Right atrium auricular region (tissue), 2 donors: ENCODE data around the gene ST7. TPM values are rescaled to one million over a fixed set of nuclear protein-coding genes. Genes with fewer than 3 reads are reported as not detected.
"Not testable (repeated sequence)": the region's sequence is repeated elsewhere in the genome, so short reads cannot be mapped to it uniquely, and the experiment has no call there.

ENCODE experiments used
- DNase-seq: peaks from one replicate; pipeline ENCODE4 v3.0.0-alpha.2; 2019; ENCODE audit warnings: low spot score
- H3K27ac ChIP-seq, 2 donors: fragments of 200-600 bp; sonication (generic); 1 replicate in 1 of 2; 2 replicates in 1 of 2; pipeline ENCODE4 v1.5.1; 2016 to 2019
- H3K27me3 ChIP-seq, 2 donors: fragments of 200-600 bp; sonication (generic); one replicate each; pipeline versions ENCODE4 v1.5.1 to v1.6.0; 2017 to 2019
- H3K36me3 ChIP-seq: fragments of 200-600 bp; sonication (generic); one replicate; pipeline ENCODE4 v1.5.1; 2016
- H3K4me1 ChIP-seq, 2 donors: fragments of 200-600 bp; sonication (generic); one replicate each; pipeline versions ENCODE4 v1.5.1 to v1.6.0; 2017 to 2019
- H3K4me3 ChIP-seq, 2 donors: fragments of 200-600 bp; sonication (generic); 1 replicate in 1 of 2; 2 replicates in 1 of 2; pipeline ENCODE4 v1.5.1; 2017 to 2019; ENCODE audit warnings: mild to moderate bottlenecking in 1 of 2, moderate library complexity in 1 of 2
- H3K9me3 ChIP-seq, 2 donors: fragments of 200-600 bp; sonication (generic); one replicate each; pipeline ENCODE4 v1.5.1; 2019
- total RNA-seq, 2 donors: library from RNA; depleted of rRNA; stranded (reverse); fragments of >200 nt; gene quantifications; one replicate each; pipeline ENCODE4 v1.1.0, GENCODE V29; 2016
- TF ChIP-seq, protein P1 (sequence below), 2 donors: fragments of 200-600 bp; sonication (generic); IDR thresholded peaks; one replicate each; pipeline ENCODE4 v1.5.1; 2019; ENCODE audit warnings: antibody characterized with exemption in 2 of 2

The ST7 gene
- total RNA-seq, 2 donors from 2014 or later, result 45.4 to 48.1 TPM

DNA sequence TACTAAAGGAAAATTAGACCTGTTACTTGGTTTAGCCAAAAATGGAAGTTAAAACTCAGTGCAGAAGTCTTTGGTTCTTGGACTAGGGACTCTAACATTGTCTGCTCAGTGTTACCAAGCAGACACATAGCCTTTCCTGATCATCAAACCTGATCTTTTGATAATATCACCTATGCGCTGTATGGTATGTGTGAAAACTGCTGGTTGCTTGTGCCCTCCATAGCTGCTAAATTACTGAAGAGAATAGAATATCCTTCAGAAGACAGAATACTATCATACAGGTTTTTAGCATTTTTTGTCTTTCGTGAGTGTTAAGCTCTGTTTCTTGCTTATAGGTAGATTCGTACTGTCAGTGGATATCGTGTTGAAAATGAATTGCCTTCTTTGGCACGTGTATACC, 68.7 kb downstream of the ST7 start:
- Histone ChIP-seq H3K27me3 (no peaks in the 10 kb centered on the region), H3K4me3 (no peak overlapping the region), H3K27ac (no peak overlapping the region), H3K36me3 (no peaks in the 10 kb centered on the region), H3K9me3 (no peaks in the 10 kb centered on the region), H3K4me1 (peaks cover 0 to 29% of the 10 kb centered on the region in 2 donors)
- DNase-seq, result no peak
- TF ChIP-seq, protein P1, sequence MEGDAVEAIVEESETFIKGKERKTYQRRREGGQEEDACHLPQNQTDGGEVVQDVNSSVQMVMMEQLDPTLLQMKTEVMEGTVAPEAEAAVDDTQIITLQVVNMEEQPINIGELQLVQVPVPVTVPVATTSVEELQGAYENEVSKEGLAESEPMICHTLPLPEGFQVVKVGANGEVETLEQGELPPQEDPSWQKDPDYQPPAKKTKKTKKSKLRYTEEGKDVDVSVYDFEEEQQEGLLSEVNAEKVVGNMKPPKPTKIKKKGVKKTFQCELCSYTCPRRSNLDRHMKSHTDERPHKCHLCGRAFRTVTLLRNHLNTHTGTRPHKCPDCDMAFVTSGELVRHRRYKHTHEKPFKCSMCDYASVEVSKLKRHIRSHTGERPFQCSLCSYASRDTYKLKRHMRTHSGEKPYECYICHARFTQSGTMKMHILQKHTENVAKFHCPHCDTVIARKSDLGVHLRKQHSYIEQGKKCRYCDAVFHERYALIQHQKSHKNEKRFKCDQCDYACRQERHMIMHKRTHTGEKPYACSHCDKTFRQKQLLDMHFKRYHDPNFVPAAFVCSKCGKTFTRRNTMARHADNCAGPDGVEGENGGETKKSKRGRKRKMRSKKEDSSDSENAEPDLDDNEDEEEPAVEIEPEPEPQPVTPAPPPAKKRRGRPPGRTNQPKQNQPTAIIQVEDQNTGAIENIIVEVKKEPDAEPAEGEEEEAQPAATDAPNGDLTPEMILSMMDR (IDR thresholded peaks at IDR 0.05), result no peak

DNA sequence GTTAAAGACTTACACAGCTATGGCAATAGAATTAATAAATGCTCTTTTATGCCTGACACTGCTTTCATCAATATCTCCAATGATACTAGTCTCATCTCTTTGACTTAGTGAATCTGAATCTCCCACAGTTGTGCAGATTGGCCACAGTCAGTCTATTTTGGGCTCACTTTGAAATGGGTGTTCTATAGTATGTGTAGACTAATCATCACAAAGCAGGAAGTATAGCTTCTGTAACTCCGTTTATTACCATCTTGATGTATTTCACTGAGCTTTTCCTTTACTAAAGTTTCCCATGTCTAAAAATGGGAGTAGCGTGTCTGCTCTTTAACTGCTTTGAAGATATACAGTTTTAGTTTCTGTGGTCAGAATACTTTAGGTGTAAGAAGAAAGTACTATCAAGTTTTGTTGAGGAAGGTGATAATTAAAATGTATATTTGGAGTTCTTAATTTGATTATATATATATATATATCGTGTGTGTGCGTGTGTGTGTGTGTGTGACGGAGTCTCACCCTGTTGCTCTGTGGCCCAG, 70.1 kb downstream of the ST7 start:
- H3K27ac ChIP-seq, result no peak overlapping the region
- no peaks in the 10 kb centered on the region for H3K27me3 ChIP-seq
- H3K4me3 ChIP-seq, result no peak overlapping the region
- TF ChIP-seq, protein P1 (IDR thresholded peaks at IDR 0.05), result no peak
- no peak for DNase-seq
- H3K9me3 ChIP-seq, result no peaks in the 10 kb centered on the region
- H3K36me3 ChIP-seq, result no peaks in the 10 kb centered on the region
- peaks cover 0 to 22% of the 10 kb centered on the region in 2 donors for H3K4me1 ChIP-seq

DNA sequence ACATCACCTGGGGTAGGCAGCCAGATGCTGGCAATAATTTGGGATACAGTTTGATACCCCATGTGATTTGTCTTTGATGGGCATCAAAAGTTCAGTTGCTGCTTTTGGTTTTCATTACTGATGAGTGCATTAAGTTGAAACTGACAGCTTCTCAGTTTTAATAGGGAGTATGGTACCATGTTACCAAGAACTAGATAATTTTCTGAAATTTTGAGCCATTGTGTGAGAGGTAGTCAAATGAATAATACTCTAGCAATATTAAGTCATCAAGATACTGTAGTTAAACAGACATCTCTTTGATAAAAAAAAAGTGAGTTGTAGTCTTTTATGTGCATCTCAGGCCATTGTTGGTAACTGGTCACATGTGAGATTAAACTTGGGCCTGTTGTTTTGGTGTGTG, 71.5 kb downstream of the ST7 start:
- Histone ChIP-seq H3K9me3 (peaks cover 0 to 8% of the 10 kb centered on the region in 2 donors), H3K4me1 (peaks cover 0 to 20% of the 10 kb centered on the region in 2 donors), H3K27me3 (no peaks in the 10 kb centered on the region), H3K36me3 (no peaks in the 10 kb centered on the region), H3K27ac (no peak overlapping the region), H3K4me3 (no peak overlapping the region)
- no peak for DNase-seq
- TF ChIP-seq, protein P1 (IDR thresholded peaks at IDR 0.05), result no peak

DNA sequence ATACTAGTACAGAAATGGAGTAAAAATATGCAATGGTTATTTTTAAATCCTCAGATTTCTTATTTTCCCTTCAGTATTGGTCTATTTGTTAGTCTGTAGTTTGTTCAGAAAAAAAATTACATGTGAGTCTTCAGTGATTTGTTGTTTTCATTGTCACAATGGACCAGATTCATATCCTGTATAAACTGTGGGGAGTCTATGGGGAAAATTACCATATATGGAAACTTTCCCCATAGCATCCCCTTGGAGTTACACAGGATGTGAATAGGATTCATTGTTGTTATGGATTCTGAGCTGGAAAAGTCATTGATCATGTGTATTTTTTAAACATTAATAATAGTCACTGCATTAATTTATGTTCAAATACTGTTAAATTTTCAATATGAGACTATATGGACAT, 72.6 kb downstream of the ST7 start:
- no peak overlapping the region for H3K4me3 ChIP-seq
- TF ChIP-seq, protein P1 (IDR thresholded peaks at IDR 0.05), result no peak
- H3K9me3 ChIP-seq, result peaks cover 0 to 18% of the 10 kb centered on the region in 2 donors
- peaks cover 0 to 9% of the 10 kb centered on the region in 2 donors for H3K4me1 ChIP-seq
- H3K36me3 ChIP-seq, result no peaks in the 10 kb centered on the region
- H3K27ac ChIP-seq, result no peak overlapping the region
- DNase-seq, result no peak
- H3K27me3 ChIP-seq, result no peaks in the 10 kb centered on the region

DNA sequence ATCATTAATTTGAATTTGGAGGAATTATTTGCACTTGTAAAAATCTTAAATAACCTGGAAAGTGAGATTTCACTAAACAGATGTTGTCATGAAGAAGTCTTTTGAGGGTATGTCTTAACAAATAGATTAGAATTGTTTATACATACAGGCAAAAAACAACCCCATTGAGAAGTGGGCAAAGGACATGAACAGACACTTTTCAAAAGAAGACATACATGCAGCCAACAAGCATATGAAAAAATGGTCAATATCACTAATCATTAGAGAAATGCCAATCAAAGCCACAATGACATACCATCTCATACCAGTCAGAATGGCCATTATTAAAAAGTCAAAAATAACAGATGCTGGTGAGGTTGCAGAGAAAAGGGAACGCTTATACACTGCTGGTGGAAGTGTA, 77.0 kb downstream of the ST7 start:
- not testable (repeated sequence) for H3K4me3 ChIP-seq, H3K36me3 ChIP-seq, H3K27ac ChIP-seq, H3K27me3 ChIP-seq, DNase-seq, H3K4me1 ChIP-seq
- H3K9me3 ChIP-seq, result peaks cover 0 to 18% of the 10 kb centered on the region in 2 donors

DNA sequence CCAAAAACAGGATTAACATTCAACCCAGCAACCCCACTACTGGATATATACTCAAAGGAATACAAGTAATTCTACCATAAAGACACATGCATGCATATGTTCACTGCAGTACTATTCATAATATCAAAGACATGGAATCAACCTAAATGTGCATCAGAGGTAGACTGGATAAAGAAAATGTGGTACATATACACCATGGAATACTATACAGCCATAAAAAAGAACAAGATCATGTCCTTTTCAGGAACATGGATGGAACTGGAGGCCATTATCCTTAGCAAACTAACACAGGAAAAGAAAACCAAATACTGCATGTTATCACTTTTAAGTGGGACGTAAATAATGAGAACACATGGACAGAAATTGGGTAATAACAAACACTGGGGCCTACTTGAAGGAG, 77.5 kb downstream of the ST7 start:
- not testable (repeated sequence) for H3K36me3 ChIP-seq, H3K4me1 ChIP-seq

DNA sequence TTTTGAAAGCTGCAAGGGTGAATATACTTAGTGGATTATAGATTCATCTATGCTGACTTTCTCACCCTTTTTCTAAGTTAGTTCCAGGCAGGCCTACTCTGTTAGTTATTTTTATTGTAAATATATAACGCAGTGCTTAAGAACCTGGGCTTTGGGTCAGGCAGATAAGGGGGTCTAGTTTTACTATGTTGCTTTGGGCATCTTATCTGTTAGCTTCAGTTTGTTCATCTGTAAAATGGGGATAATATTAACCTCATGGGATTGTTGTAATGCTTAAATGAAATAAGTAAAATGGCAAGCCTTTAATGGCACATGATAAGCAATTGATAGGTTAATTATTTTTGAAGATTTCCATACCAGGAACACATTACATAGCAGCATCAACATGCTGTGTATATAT, 79.5 kb downstream of the ST7 start:
- Histone ChIP-seq H3K27ac (no peak overlapping the region), H3K27me3 (no peaks in the 10 kb centered on the region), H3K36me3 (no peaks in the 10 kb centered on the region), H3K4me1 (peaks cover 0 to 12% of the 10 kb centered on the region in 2 donors), H3K4me3 (no peak overlapping the region), H3K9me3 (peaks cover 0 to 18% of the 10 kb centered on the region in 2 donors)
- TF ChIP-seq, protein P1 (IDR thresholded peaks at IDR 0.05), result no peak
- DNase-seq, result no peak

More for the DNA sequence above, 77.5 kb downstream of the ST7 start:
- H3K27me3 ChIP-seq, H3K4me3 ChIP-seq, H3K27ac ChIP-seq, DNase-seq: not testable (repeated sequence)
- peaks cover 0 to 18% of the 10 kb centered on the region in 2 donors for H3K9me3 ChIP-seq
